H7 (cell line): ENCODE data around the gene CLEC16A. TPM values are rescaled to one million over a fixed set of nuclear protein-coding genes. Genes with fewer than 3 reads are reported as not detected.

Experiments
- DNase-seq: peaks from one replicate; pipeline ENCODE4 v3.0.0; 2012
- H3K27me3 ChIP-seq: 2 replicates; pipeline ENCODE4 v1.6.0; 2011; ENCODE audit warnings: mild to moderate bottlenecking, low read length; ENCODE audit not compliant: control insufficient read depth, insufficient read depth
- H3K36me3 ChIP-seq: replicated peaks from 2 replicates; pipeline ENCODE4 v1.5.1; 2011; ENCODE audit warnings: low read length; ENCODE audit not compliant: control insufficient read depth, insufficient read depth
- H3K4me3 ChIP-seq: 2 replicates; pipeline ENCODE4 v1.5.1; 2011; ENCODE audit warnings: low read depth, mild to moderate bottlenecking, control low read depth, low read length, moderate library complexity; ENCODE audit not compliant: insufficient read depth
- total RNA-seq: library from RNA; depleted of rRNA; stranded (reverse); fragments of >200 nt; shearing (Covaris generic); gene quantifications from 2 replicates; pipeline ENCODE4 v1.2.3, GENCODE V29; 2014; rRNA removed

CLEC16A gene, protein sequence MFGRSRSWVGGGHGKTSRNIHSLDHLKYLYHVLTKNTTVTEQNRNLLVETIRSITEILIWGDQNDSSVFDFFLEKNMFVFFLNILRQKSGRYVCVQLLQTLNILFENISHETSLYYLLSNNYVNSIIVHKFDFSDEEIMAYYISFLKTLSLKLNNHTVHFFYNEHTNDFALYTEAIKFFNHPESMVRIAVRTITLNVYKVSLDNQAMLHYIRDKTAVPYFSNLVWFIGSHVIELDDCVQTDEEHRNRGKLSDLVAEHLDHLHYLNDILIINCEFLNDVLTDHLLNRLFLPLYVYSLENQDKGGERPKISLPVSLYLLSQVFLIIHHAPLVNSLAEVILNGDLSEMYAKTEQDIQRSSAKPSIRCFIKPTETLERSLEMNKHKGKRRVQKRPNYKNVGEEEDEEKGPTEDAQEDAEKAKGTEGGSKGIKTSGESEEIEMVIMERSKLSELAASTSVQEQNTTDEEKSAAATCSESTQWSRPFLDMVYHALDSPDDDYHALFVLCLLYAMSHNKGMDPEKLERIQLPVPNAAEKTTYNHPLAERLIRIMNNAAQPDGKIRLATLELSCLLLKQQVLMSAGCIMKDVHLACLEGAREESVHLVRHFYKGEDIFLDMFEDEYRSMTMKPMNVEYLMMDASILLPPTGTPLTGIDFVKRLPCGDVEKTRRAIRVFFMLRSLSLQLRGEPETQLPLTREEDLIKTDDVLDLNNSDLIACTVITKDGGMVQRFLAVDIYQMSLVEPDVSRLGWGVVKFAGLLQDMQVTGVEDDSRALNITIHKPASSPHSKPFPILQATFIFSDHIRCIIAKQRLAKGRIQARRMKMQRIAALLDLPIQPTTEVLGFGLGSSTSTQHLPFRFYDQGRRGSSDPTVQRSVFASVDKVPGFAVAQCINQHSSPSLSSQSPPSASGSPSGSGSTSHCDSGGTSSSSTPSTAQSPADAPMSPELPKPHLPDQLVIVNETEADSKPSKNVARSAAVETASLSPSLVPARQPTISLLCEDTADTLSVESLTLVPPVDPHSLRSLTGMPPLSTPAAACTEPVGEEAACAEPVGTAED
- total RNA-seq = 12.0 and 15.1 TPM in 2 replicates

DNA sequence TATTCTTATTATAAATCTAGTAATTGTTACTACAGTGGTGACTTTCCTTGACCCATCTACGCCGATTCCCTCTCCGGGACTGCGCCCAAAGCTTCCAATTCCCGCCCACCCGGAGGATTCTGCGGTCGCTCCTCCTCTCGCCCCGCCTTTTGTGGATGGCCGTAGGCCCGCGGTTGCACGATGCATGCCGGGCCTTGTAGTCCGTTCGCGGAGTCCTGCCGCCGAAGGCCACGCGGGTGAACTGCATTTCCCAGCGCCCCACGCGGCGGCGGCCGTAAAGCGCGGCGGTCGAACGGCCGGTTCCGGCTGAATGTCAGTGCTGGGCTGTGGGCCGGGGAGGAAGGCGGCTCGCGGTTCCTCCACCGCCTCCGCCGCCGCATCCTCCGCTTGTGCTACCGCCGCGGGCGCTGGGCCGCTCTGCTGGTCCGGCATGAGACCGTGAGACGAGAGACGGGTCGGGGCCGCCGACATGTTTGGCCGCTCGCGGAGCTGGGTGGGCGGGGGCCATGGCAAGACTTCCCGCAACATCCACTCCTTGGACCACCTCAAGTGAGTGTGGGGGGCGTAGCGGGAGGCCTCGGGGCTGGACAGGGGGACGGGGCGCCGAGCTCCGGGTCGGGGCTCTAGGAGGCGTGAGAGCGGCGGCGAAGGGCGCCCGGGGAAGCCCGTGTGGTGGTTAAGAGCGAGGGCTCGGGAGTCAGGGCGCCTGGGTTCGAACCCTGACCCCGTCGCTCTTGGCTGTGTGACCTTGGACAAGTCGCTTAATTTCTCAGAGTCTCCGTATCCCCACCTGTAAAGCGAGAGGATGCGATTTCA, at the start of gene CLEC16A:
Gene CLEC16A, plus strand, starts transcription at position 316 of the 816 bp plus-strand sequence. Its CDS starts 154 bp downstream, at position 470.
- Histone ChIP-seq H3K36me3 (no peaks in the 10 kb centered on the region; the same call in none of the 2 replicates), H3K4me3 (peak within 1 kb of the TSS; percentile 73), H3K27me3 (no peaks in the 10 kb centered on the region)
- DNase-seq = peak; percentile 96

DNA sequence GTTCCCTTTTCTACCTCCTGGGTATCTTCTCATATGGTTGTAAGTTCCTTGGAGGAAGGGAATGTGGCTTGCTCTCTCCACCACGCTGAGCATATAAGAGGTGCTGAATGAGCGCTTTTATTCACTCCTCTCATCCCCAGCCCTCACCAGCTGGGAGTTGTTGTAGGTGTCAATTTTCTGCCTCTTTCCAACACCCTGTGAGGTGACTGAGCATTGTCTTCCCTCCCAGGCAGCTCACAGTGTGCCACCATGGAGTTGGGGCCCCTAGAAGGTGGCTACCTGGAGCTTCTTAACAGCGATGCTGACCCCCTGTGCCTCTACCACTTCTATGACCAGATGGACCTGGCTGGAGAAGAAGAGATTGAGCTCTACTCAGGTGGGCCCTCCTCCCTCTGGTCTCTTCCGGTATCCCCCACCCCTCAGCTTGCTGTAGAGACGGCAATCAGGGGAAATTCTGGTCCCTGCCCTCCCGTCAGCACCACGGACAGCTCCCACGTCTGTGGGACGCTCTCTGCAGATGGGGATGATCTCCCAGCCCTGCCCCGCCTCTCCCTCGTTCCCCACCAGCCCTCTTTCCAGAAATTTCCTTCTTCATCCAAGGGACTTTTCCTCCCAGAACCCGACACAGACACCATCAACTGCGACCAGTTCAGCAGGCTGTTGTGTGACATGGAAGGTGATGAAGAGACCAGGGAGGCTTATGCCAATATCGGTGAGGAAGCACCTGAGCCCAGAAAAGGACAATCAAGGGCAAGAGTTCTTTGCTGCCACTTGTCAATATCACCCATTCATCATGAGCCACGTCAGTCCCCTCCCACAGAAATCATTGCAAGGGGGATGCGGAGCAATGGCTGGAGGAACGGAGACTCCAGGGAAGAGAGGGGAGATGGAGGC, 49.1 kb upstream of the CLEC16A start:
- peak; percentile 91 for DNase-seq
- Histone ChIP-seq H3K36me3 (no peaks in the 10 kb centered on the region), H3K27me3 (no peaks in the 10 kb centered on the region)

DNA sequence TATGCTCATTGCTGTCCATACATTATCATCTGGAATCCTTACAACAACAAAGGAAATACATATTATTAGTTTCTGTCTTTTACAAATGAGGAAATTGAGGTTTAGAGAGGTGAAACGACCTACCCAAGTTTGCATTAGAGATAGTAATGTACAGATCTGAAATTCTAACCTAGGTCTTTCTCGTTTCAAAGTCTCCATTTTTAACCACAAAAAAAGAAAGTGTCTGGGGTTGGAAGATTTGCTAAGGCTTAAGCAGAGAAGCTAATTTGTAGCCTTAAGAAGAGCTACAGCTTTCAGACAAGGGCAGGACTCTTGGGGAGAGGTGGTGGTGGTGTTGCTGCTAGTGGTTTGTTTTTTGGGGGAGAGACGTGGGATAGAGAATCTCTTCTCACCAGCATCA, 48.2 kb upstream of the CLEC16A start:
- DNase-seq = no peak
- H3K27me3 ChIP-seq = no peaks in the 10 kb centered on the region
- H3K36me3 ChIP-seq = no peaks in the 10 kb centered on the region
- H3K4me3 ChIP-seq = no peak overlapping the region

More for the DNA sequence above, 49.1 kb upstream of the CLEC16A start:
- no peak overlapping the region for H3K4me3 ChIP-seq

DNA sequence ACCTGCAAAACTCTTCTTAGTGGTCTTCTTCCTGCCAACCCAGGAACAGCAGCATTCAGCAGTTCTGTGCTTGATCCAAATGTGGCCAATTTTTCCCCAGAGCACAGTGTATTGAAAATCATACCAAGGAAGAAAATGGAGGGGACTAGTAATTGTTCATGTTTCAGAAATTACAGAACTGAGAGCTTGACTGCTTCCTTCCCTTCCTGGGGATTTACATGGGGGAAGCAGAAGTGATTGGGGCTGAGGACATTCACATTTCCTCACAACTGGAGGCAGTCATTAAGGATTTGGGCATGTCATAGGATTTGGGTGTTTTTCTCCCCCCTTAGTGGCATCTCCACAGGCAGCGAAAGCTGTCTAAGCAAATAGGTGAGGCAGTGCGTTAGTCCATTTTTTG, 47.6 kb upstream of the CLEC16A start:
- Histone ChIP-seq H3K4me3 (no peak overlapping the region), H3K36me3 (no peaks in the 10 kb centered on the region), H3K27me3 (no peaks in the 10 kb centered on the region)
- no peak for DNase-seq

DNA sequence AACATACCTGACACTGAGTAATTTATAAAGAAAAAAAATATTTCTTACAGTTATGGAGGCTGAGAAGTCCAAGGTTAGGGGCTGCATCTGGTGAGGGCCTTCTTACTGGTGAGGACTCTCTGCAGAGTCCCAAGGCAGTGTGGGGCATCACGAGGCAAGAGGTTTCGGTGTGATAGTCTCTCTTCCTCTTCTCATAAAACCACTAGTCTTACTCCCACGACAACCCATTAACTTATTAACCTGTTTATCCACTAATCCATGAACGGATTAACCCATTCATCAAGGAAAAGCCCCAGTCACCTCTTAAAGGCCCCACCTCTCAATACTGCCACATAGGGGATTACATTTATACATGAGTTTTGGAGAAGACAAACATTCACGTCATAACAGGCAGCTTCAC, 47.2 kb upstream of the CLEC16A start:
- Histone ChIP-seq H3K36me3 (no peaks in the 10 kb centered on the region), H3K4me3 (no peak overlapping the region), H3K27me3 (no peaks in the 10 kb centered on the region)
- no peak for DNase-seq

DNA sequence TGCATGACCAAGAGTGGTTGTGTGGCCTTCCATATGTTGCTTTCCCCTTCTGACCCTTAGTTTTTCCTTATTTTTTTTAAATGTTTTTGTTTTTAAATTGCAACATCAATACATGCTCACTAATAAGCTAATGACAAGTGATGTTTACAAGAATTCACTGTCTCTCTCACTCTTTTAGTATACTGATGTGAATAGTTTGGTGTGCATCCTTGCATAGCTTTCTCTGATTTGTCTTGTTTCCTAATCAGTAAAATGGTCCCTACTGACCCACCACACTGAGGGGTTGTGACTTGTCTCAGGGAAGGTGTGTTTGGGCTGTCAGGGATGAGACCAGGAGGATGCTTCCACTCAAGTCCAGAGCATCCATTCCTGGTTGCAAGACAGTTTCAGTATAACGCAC, 41.4 kb upstream of the CLEC16A start:
- no peaks in the 10 kb centered on the region for H3K36me3 ChIP-seq
- H3K27me3 ChIP-seq = no peaks in the 10 kb centered on the region
- DNase-seq = no peak
- H3K4me3 ChIP-seq = no peak overlapping the region

DNA sequence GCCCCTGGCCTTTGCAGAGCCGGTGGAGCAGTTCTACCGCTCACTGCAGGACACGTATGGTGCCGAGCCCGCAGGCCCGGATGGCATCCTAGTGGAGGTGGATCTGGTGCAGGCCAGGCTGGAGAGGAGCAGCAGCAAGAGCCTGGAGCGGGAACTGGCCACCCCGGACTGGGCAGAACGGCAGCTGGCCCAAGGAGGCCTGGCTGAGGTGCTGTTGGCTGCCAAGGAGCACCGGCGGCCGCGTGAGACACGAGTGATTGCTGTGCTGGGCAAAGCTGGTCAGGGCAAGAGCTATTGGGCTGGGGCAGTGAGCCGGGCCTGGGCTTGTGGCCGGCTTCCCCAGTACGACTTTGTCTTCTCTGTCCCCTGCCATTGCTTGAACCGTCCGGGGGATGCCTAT, 37.9 kb upstream of the CLEC16A start:
- Histone ChIP-seq H3K27me3 (no peaks in the 10 kb centered on the region), H3K36me3 (no peaks in the 10 kb centered on the region), H3K4me3 (no peak overlapping the region)
- no peak for DNase-seq

DNA sequence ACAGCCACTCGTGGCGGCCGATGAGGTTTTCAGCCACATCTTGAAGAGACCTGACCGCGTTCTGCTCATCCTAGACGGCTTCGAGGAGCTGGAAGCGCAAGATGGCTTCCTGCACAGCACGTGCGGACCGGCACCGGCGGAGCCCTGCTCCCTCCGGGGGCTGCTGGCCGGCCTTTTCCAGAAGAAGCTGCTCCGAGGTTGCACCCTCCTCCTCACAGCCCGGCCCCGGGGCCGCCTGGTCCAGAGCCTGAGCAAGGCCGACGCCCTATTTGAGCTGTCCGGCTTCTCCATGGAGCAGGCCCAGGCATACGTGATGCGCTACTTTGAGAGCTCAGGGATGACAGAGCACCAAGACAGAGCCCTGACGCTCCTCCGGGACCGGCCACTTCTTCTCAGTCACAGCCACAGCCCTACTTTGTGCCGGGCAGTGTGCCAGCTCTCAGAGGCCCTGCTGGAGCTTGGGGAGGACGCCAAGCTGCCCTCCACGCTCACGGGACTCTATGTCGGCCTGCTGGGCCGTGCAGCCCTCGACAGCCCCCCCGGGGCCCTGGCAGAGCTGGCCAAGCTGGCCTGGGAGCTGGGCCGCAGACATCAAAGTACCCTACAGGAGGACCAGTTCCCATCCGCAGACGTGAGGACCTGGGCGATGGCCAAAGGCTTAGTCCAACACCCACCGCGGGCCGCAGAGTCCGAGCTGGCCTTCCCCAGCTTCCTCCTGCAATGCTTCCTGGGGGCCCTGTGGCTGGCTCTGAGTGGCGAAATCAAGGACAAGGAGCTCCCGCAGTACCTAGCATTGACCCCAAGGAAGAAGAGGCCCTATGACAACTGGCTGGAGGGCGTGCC, 37.2 kb upstream of the CLEC16A start:
- no peak overlapping the region for H3K4me3 ChIP-seq
- no peaks in the 10 kb centered on the region for H3K36me3 ChIP-seq
- DNase-seq = peak; percentile 52
- no peaks in the 10 kb centered on the region for H3K27me3 ChIP-seq

DNA sequence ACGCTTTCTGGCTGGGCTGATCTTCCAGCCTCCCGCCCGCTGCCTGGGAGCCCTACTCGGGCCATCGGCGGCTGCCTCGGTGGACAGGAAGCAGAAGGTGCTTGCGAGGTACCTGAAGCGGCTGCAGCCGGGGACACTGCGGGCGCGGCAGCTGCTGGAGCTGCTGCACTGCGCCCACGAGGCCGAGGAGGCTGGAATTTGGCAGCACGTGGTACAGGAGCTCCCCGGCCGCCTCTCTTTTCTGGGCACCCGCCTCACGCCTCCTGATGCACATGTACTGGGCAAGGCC, 36.7 kb upstream of the CLEC16A start:
- peak; percentile 61 for DNase-seq
- Histone ChIP-seq H3K4me3 (no peak overlapping the region), H3K27me3 (no peaks in the 10 kb centered on the region), H3K36me3 (no peaks in the 10 kb centered on the region)

DNA sequence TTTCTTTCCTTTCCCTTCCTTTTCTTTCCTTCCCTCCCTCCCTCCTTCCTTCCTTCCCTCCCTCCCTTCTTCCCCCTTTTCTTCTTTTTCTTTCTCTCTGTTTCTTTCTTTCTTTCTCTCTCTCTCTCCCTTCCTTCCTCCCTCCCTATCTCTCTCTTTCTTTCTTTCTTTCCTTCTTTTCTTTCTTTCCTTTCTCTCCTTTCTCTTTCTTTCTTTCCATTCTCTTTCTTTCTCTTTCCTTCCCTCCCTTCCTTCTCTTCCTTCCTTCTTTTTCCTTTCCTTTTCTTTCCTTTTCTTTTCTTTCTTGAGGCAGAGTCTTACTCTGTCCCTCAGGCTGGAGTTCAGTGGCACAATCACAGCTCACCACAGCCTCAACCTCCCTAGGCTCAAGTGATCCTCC, 33.1 kb upstream of the CLEC16A start:
- no peaks in the 10 kb centered on the region for H3K27me3 ChIP-seq
- no peak overlapping the region for H3K4me3 ChIP-seq
- DNase-seq = no peak
- no peaks in the 10 kb centered on the region for H3K36me3 ChIP-seq

DNA sequence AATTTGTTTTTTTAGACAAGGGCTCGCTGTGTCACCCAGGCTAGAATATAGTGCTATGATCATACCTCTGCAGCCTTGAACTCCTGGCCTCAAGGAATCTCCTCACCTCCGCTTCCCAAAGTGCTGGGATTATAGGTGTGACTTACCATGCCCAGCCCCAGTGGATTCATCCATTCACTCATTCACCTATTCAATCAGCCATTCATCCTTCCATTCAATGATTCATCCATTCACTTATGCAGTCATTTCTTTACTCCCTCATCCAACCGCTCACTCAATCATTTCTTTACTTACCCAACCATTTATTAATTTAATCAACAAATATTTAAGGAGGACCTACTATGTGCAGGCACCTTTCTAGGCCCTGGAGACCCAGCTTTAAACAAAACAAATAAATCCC, 27.8 kb upstream of the CLEC16A start:
- no peak overlapping the region for H3K4me3 ChIP-seq
- no peak for DNase-seq
- H3K27me3 ChIP-seq = no peaks in the 10 kb centered on the region
- no peaks in the 10 kb centered on the region for H3K36me3 ChIP-seq

DNA sequence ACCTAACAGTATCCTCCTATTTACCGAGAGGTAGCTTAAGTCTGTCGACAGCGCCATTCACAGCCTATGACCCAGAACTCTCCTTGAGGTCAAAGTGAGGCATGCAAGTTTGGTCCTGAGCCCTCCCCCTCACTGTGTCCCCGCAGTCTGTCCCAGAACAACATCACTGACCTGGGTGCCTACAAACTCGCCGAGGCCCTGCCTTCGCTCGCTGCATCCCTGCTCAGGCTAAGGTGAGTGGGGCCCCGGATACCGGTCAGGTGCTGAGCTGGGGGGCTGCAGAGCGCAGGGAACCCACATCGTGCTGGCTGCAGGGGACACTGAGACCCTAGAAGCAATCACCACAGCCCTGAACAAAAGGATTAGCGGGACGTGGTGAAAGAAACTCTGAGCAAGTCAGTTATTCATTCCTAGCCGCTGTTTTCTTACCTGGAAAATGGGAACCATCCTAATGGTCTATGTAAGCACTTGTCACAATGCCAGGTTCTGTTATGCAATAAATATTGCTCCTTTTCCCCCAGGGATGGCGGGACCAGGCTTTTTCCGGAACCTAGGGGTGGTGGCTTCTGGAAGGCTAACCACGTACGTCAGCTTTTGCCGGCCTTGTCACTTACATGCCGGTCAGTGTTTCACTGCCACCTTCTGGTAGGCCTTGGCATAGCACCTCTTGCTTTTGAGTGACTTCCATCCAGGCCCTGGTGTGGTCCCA, 25.9 kb upstream of the CLEC16A start:
- H3K36me3 ChIP-seq = no peaks in the 10 kb centered on the region
- peak; percentile 92 for DNase-seq
- no peak overlapping the region for H3K4me3 ChIP-seq
- no peaks in the 10 kb centered on the region for H3K27me3 ChIP-seq
